Measurements from ENCODE around the gene TNFRSF14. TPM values are rescaled to one million over a fixed set of nuclear protein-coding genes. Genes with fewer than 3 reads are reported as not detected.
A peak's percentile ranks its signal among the peaks of the same experiment; 100 is the strongest.

TNFRSF14 gene
- total and polyA plus RNA-seq, 9 of the 15 experiments (the other 6 are each of a cell fraction or from before 2014, with no cell fraction given): 0.11 to 2.3 (median 0.68) TPM; not detected in 2

- ATAC-seq: no peak
- no peak overlapping the region for H3K4me3 ChIP-seq
Measured at GRCh38 chr1:2578758-2579118, 22.6 kb downstream of the TNFRSF14 start.

GRCh38 chr1:2580691-2581090 lies 24.5 kb downstream of the TNFRSF14 start:
- BruUV-seq (replicated peaks): no TSS peak
- DNase-seq (ENCODE audit: extremely low read depth in 1 of 4, low spot score in 3 of 4) (no peak), ATAC-seq (no peak), FAIRE-seq (no peak)
- Histone ChIP-seq H3K4me1 (replicated peaks in 1 of 2; ENCODE audit: control insufficient read depth in 2 of 2, insufficient read depth in 2 of 2, low read length in 2 of 2) (peaks cover 27 to 44% of the 10 kb centered on the region in 2 experiments), H3K9me3 (replicated peaks; ENCODE audit: control insufficient read depth, insufficient read depth, low read depth, low read length) (no peaks in the 10 kb centered on the region), H3K27ac (ENCODE audit: extremely low read depth, low read depth, low read length) (no peak overlapping the region), H3K4me2 (ENCODE audit: insufficient read depth, low read length) (no peak overlapping the region), H2AFZ (ENCODE audit: low read depth, low read length) (no peak overlapping the region), H3K27me3 (ENCODE audit: control insufficient read depth in 2 of 2, insufficient read depth in 2 of 2, low read length in 2 of 2) (peaks cover 12 to 27% of the 10 kb centered on the region in 2 experiments), H3K4me3 (no peak overlapping the region), H3K36me3 (ENCODE audit: control insufficient read depth, insufficient read depth, low read length) (0 out of 3 replicates have a peak, but pooled peaks cover 4% of the 10 kb centered on the region), H4K20me1 (replicated peaks; ENCODE audit: control insufficient read depth, insufficient read depth, low read length) (no peaks in the 10 kb centered on the region), H3K9me1 (ENCODE audit: control insufficient read depth, insufficient read depth, low read length) (no peaks in the 10 kb centered on the region), H3K79me2 (ENCODE audit: control insufficient read depth, insufficient read depth, low read length) (peaks cover 6% of the 10 kb centered on the region; the same call in 1 of the 3 replicates), H3K9ac (ENCODE audit: insufficient read depth in 1 of 2, low read depth in 2 of 2, low read length in 2 of 2) (0 out of 4 replicates have a peak overlapping the region, but pooled peaks of 1 of the 2 experiments have one; percentile 13)
- TF ChIP-seq CEBPG (CRISPR knock-in tag; IDR thresholded peaks at IDR 0.05) (no peak), CEBPG (tag; conservative IDR thresholded peaks at IDR 0.05 in 1 of 2, IDR thresholded peaks at IDR 0.05 in 1 of 2) (no peak), RERE (CRISPR knock-in tag; IDR thresholded peaks at IDR 0.05; ENCODE audit: borderline replicate concordance) (no peak), COPS2 (conservative IDR thresholded peaks at IDR 0.05) (no peak)
- in situ Hi-C loops (cut with MboI): no loop called here
- WGBS (ENCODE audit: insufficient coverage, low coverage, missing lambda C conversion rate): 16% methylated on average over 10 of the region's 10 CpGs
- POLR2A ChIA-PET: no interaction called here
- CTCF ChIA-PET (ENCODE audit: low intra/inter-chr PET ratio): no interaction called here
- intact Hi-C loops (cut with micrococcal nuclease): no loop called here

More at GRCh38 chr1:2578758-2579118, 22.6 kb downstream of the TNFRSF14 start:
- Histone ChIP-seq H3K9ac (ENCODE audit: insufficient read depth in 1 of 2, low read depth in 2 of 2, low read length in 2 of 2) (no peak overlapping the region), H2AFZ (ENCODE audit: low read depth, low read length) (peak overlapping the region; percentile 83), H3K4me1 (replicated peaks in 1 of 2; ENCODE audit: control insufficient read depth in 2 of 2, insufficient read depth in 2 of 2, low read length in 2 of 2) (peaks cover 14 to 31% of the 10 kb centered on the region in 2 experiments; a peak in 4 of 5 replicates), H4K20me1 (replicated peaks; ENCODE audit: control insufficient read depth, insufficient read depth, low read length) (no peaks in the 10 kb centered on the region), H3K36me3 (ENCODE audit: control insufficient read depth, insufficient read depth, low read length) (no peaks in the 10 kb centered on the region), H3K4me2 (ENCODE audit: insufficient read depth, low read length) (no peak overlapping the region), H3K27me3 (ENCODE audit: control insufficient read depth in 2 of 2, insufficient read depth in 2 of 2, low read length in 2 of 2) (peaks cover 21 to 40% of the 10 kb centered on the region in 2 experiments), H3K9me1 (ENCODE audit: control insufficient read depth, insufficient read depth, low read length) (no peaks in the 10 kb centered on the region), H3K27ac (ENCODE audit: extremely low read depth, low read depth, low read length) (no peak overlapping the region), H3K9me3 (replicated peaks; ENCODE audit: control insufficient read depth, insufficient read depth, low read depth, low read length) (peaks cover 2% of the 10 kb centered on the region; the same call in 1 of the 2 replicates), H3K79me2 (ENCODE audit: control insufficient read depth, insufficient read depth, low read length) (no peaks in the 10 kb centered on the region)
- in situ Hi-C loops (cut with MboI) (no loop called here), intact Hi-C loops (cut with micrococcal nuclease) (no loop called here)
- no peak for TF ChIP-seq ZNF165 (CRISPR knock-in tag; IDR thresholded peaks at IDR 0.05; ENCODE audit: borderline replicate concordance)
- TF ChIP-seq ZBTB26 (CRISPR knock-in tag; IDR thresholded peaks at IDR 0.05): 0 out of 2 replicates have a peak, but pooled peaks have one; percentile 47
- BruUV-seq (replicated peaks): no TSS peak
- CTCF ChIA-PET (ENCODE audit: low intra/inter-chr PET ratio): interaction anchor here (0.6 to 0.7 kb wide), 2 partner anchors 164 to 432 kb away, joined by 3 read pairs; no protein-coding TSS in a partner anchor
- POLR2A ChIA-PET: no interaction called here
- DNase-seq (ENCODE audit: extremely low read depth in 1 of 4, low spot score in 3 of 4): no peak
- FAIRE-seq: no peak
- 35% methylated on average over 4 of the region's 4 CpGs for WGBS (ENCODE audit: insufficient coverage, low coverage, missing lambda C conversion rate)
